Measurements from ENCODE around the gene MIXL1. TPM values are rescaled to one million over a fixed set of nuclear protein-coding genes. Genes with fewer than 3 reads are reported as not detected.

MIXL1 gene
- polyA plus RNA-seq, 1 experiment, result 0.07 TPM

DNA sequence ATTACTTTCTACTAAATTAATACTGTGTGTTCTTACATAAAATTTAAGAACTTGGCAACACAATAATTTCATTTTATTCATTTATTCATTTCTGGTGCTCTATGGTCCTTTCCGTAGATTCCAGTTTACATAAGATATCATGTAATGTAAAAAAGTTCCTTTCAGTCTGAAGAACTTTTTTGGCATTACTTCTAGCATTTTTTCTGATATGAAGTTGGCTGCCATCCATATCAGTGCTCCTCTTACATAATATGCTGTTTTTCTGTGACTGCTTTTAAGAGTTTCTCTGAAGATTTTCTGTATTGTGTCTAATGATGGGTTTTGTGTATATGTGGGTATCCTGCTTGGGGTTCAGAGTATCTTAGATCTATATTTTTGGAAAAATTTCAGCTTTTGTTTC, 50.7 kb downstream of the MIXL1 start:
- Histone ChIP-seq H3K4me3 (ENCODE audit: low read depth, low read length) (no peak overlapping the region), H3K36me3 (ENCODE audit: control insufficient read depth, insufficient read depth, low read length) (no peaks in the 10 kb centered on the region), H3K27me3 (ENCODE audit: control insufficient read depth, insufficient read depth, low read length) (no peaks in the 10 kb centered on the region)
- no peak for DNase-seq (ENCODE audit: low read depth)
- ChIA-PET CTCF (no interaction called here), POLR2A (no interaction called here)
- TF ChIP-seq, protein P1, sequence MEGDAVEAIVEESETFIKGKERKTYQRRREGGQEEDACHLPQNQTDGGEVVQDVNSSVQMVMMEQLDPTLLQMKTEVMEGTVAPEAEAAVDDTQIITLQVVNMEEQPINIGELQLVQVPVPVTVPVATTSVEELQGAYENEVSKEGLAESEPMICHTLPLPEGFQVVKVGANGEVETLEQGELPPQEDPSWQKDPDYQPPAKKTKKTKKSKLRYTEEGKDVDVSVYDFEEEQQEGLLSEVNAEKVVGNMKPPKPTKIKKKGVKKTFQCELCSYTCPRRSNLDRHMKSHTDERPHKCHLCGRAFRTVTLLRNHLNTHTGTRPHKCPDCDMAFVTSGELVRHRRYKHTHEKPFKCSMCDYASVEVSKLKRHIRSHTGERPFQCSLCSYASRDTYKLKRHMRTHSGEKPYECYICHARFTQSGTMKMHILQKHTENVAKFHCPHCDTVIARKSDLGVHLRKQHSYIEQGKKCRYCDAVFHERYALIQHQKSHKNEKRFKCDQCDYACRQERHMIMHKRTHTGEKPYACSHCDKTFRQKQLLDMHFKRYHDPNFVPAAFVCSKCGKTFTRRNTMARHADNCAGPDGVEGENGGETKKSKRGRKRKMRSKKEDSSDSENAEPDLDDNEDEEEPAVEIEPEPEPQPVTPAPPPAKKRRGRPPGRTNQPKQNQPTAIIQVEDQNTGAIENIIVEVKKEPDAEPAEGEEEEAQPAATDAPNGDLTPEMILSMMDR (IDR thresholded peaks at IDR 0.05; ENCODE audit: insufficient read depth, low read depth, low read length), result no peak

DNA sequence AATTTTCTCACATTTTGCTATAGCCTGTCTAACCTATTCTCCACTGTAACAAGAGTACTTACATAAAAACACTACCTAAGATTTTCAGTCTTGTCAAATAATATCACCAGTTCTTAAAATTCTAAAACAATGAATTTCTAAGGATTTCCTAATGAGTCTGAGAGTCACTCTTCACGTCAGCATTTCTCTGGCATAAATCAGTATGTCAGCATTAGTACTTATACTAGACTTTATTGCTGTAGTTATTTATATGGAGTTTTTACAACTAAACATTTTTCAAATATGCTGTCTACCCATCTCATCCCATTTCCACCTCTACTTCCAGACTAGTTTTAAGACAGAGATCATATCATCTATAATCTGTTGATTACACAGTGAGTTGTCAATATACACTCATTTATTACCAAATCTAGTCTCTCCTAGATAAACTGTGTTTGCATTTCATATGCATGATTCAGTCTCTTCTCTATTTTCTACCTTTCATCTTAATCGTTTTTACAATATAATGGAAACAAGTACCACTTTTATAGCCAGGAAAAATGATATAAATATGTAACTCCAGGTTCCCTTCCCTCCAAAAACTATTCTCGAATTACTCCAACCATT, 52.7 kb downstream of the MIXL1 start:
- POLR2A ChIA-PET, result no interaction called here
- no peaks in the 10 kb centered on the region for H3K36me3 ChIP-seq (ENCODE audit: control insufficient read depth, insufficient read depth, low read length)
- no peak for DNase-seq (ENCODE audit: low read depth)
- H3K27me3 ChIP-seq (ENCODE audit: control insufficient read depth, insufficient read depth, low read length), result no peaks in the 10 kb centered on the region
- TF ChIP-seq, protein P1 (IDR thresholded peaks at IDR 0.05; ENCODE audit: insufficient read depth, low read depth, low read length), result no peak
- CTCF ChIA-PET, result interaction anchor here (1.5 kb wide), 1 partner anchor 79 kb away, joined by 3 read pairs; no protein-coding TSS in a partner anchor
- no peak overlapping the region for H3K4me3 ChIP-seq (ENCODE audit: low read depth, low read length)

Other genes with a start within 250 kb of the MIXL1 start
- gene SDE2, start 224.3 kb upstream of the MIXL1 start, polyA plus RNA-seq (2011; rRNA removed), result 8.0 and 12.5 TPM in 2 replicates
- gene H3-3A, start 160.9 kb upstream of the MIXL1 start, polyA plus RNA-seq (2011; rRNA removed), result 164 and 168 TPM in 2 replicates
- gene ACBD3, start 36.9 kb upstream of the MIXL1 start, polyA plus RNA-seq (2011; rRNA removed), result 22.8 and 39.5 TPM in 2 replicates
- 2.1 and 3.5 TPM in 2 replicates for gene LIN9, start 85.5 kb downstream of the MIXL1 start, polyA plus RNA-seq (2011; rRNA removed)
- gene PARP1, start 184.4 kb downstream of the MIXL1 start, polyA plus RNA-seq (2011; rRNA removed), result 58.3 and 58.7 TPM in 2 replicates

Measured in BJ (cell line).